OCI-LY7 (cell line): Measurements from ENCODE around the gene ZNF683. TPM values are rescaled to one million over a fixed set of nuclear protein-coding genes. Genes with fewer than 3 reads are reported as not detected.
"Not testable (repeated sequence)": the region's sequence is repeated elsewhere in the genome, so short reads cannot be mapped to it uniquely, and the experiment has no call there.

Experiments
- BruUV-seq: library from RNA; stranded (reverse); fragments of 400-500 nt; replicated peaks from 2 replicates; lab custom pipeline; 2021; lab: Mats Ljungman, UMichigan
- CTCF ChIA-PET: fragments of 300-600 bp; sonication (Branson Sonifier 250); formaldehyde crosslinking; loops from one replicate; lab custom pipeline; 2022; ENCODE audit warnings: antibody characterized with exemption; ENCODE audit not compliant: unreplicated experiment; lab: Charles Lee
- POLR2A ChIA-PET: fragments of 300-600 bp; sonication (Branson Sonifier 250); formaldehyde crosslinking; loops from one replicate; lab custom pipeline; 2022; ENCODE audit warnings: antibody characterized with exemption; lab: Charles Lee
- DNase-seq: peaks from one replicate; pipeline ENCODE4 v3.0.0-alpha.2; 2015; ENCODE audit warnings: low spot score
- H2AFZ ChIP-seq: fragments of 200-600 bp; sonication (generic), shearing (Covaris generic); 2 replicates; pipeline ENCODE4 v1.6.1; 2014; ENCODE audit warnings: mild to moderate bottlenecking, antibody characterized with exemption, low read length, moderate library complexity
- H3K27ac ChIP-seq: fragments of 200-600 bp; sonication (generic); 2 replicates; pipeline ENCODE4 v1.5.1; 2014; ENCODE audit warnings: mixed run types, low read depth, mild to moderate bottlenecking, moderate library complexity, low read length, inconsistent platforms; ENCODE audit not compliant: poor library complexity, severe bottlenecking
- H3K36me3 ChIP-seq: fragments of 200-600 bp; sonication (generic); 2 replicates; pipeline ENCODE4 v1.6.1; 2014; ENCODE audit warnings: mild to moderate bottlenecking, antibody characterized with exemption, low read length, moderate library complexity, mixed read lengths; ENCODE audit not compliant: insufficient read depth
- H3K4me1 ChIP-seq: fragments of 200-600 bp; sonication (generic); 2 replicates; pipeline ENCODE4 v1.5.1; 2014; ENCODE audit warnings: mild to moderate bottlenecking, low read length; ENCODE audit not compliant: insufficient read depth, poor library complexity, severe bottlenecking
- H3K4me2 ChIP-seq: fragments of 200-600 bp; sonication (generic); 2 replicates; pipeline ENCODE4 v1.6.1; 2014; ENCODE audit warnings: mild to moderate bottlenecking, low read length
- H3K4me3 ChIP-seq: fragments of 200-600 bp; sonication (generic); 2 replicates; pipeline ENCODE4 v1.5.1; 2014; ENCODE audit warnings: mild to moderate bottlenecking, low read depth, low read length; ENCODE audit not compliant: poor library complexity, severe bottlenecking
- H3K79me2 ChIP-seq: fragments of 200-600 bp; sonication (generic); 2 replicates; pipeline ENCODE4 v1.6.1; 2016; ENCODE audit warnings: low read depth, mild to moderate bottlenecking, low read length, moderate library complexity, mixed read lengths; ENCODE audit not compliant: insufficient read depth
- H3K9me2 ChIP-seq: fragments of 200-600 bp; sonication (generic); 2 replicates; pipeline ENCODE4 v1.6.1; 2016; ENCODE audit warnings: mild to moderate bottlenecking, low read length, mixed read lengths; ENCODE audit not compliant: insufficient read depth
- H3K9me3 ChIP-seq: fragments of 200-600 bp; sonication (generic); 2 replicates; pipeline ENCODE4 v1.6.1; 2014; ENCODE audit warnings: mild to moderate bottlenecking, mixed run types, low read length, mixed read lengths
- H4K20me1 ChIP-seq: fragments of 200-600 bp; sonication (generic); 2 replicates; pipeline ENCODE4 v1.6.1; 2014; ENCODE audit warnings: mild to moderate bottlenecking, antibody characterized with exemption, low read length, moderate library complexity, mixed read lengths; ENCODE audit not compliant: insufficient read depth
- CTCF ChIP-seq: fragments of 200-600 bp; sonication (generic); conservative IDR thresholded peaks from 2 replicates; pipeline ENCODE4 v1.5.1; 2014; ENCODE audit warnings: mild to moderate bottlenecking, antibody characterized with exemption, low read length, moderate library complexity, mixed read lengths
- EZH2phosphoT487 ChIP-seq: fragments of 200-600 bp; sonication (generic); IDR thresholded peaks from 2 replicates; pipeline ENCODE4 v1.6.1; 2018; ENCODE audit warnings: low read depth, borderline replicate concordance, mild to moderate bottlenecking, mixed run types, antibody characterized with exemption, low read length, moderate library complexity, mixed read lengths
- intact Hi-C: fragments of 100-400 bp; cut with micrococcal nuclease; formaldehyde crosslinking; loops from one replicate; pipeline ENCODE4 v1.10.0; 2022; ENCODE audit not compliant: unreplicated experiment
- total RNA-seq, 2 experiments: library from RNA; depleted of rRNA in 1 of 2; stranded (reverse); fragments of >200 nt in 1 of 2; shearing (Covaris generic) in 1 of 2; gene quantifications; 2 replicates each; pipeline ENCODE4 v1.2.3, GENCODE V29; 2014 to 2022

The ZNF683 gene
- total RNA-seq, 2 experiments from 2014 or later, result not detected

- Histone ChIP-seq H3K4me3 (no peak overlapping the region), H4K20me1 (no peaks in the 10 kb centered on the region), H2AFZ (no peak overlapping the region), H3K79me2 (no peaks in the 10 kb centered on the region), H3K4me2 (no peak overlapping the region), H3K4me1 (no peaks in the 10 kb centered on the region), H3K9me3 (no peaks in the 10 kb centered on the region), H3K36me3 (no peaks in the 10 kb centered on the region), H3K9me2 (no peaks in the 10 kb centered on the region), H3K27ac (no peak overlapping the region)
- intact Hi-C loops, result no loop called here
- DNase-seq, result no peak
- TF ChIP-seq CTCF (no peak), EZH2phosphoT487 (no peak)
- POLR2A ChIA-PET, result interaction anchor here (0.7 kb wide), 1 partner anchor 53 kb away, joined by 3 read pairs; no protein-coding TSS in a partner anchor
- CTCF ChIA-PET, result no interaction called here
- BruUV-seq, result no TSS peak
Measured at GRCh38 chr1:26376050-26376449, 3.5 kb upstream of the ZNF683 start.

GRCh38 chr1:26375081-26375480 is 2.5 kb upstream of the ZNF683 start:
- H3K36me3 ChIP-seq, result no peaks in the 10 kb centered on the region
- no peak overlapping the region for H3K4me3 ChIP-seq
- BruUV-seq, result no TSS peak
- no peak overlapping the region for H3K4me2 ChIP-seq
- no peak overlapping the region for H2AFZ ChIP-seq
- H3K9me2 ChIP-seq, result no peaks in the 10 kb centered on the region
- H4K20me1 ChIP-seq, result no peaks in the 10 kb centered on the region
- CTCF ChIA-PET, result interaction anchor here (0.5 to 0.9 kb wide), 2 partner anchors 42 to 598 kb away, joined by 3 read pairs; no protein-coding TSS in a partner anchor
- no peaks in the 10 kb centered on the region for H3K4me1 ChIP-seq
- intact Hi-C loops, result no loop called here
- no peaks in the 10 kb centered on the region for H3K79me2 ChIP-seq
- POLR2A ChIA-PET, result interaction anchor here (0.9 to 1.0 kb wide), 2 partner anchors 10 to 28 kb away, joined by 3 to 10 read pairs; no protein-coding TSS in a partner anchor
- TF ChIP-seq EZH2phosphoT487, result no peak
- TF ChIP-seq CTCF, result no peak
- no peak for DNase-seq
- H3K27ac ChIP-seq, result no peak overlapping the region
- H3K9me3 ChIP-seq, result no peaks in the 10 kb centered on the region

- intact Hi-C loops, H3K79me2 ChIP-seq, H3K4me3 ChIP-seq, H4K20me1 ChIP-seq, H3K9me3 ChIP-seq, H3K4me2 ChIP-seq, H2AFZ ChIP-seq, BruUV-seq, H3K9me2 ChIP-seq, DNase-seq, H3K36me3 ChIP-seq, H3K27ac ChIP-seq, H3K4me1 ChIP-seq: not testable (repeated sequence)
- POLR2A ChIA-PET, result interaction anchor here (1.0 kb wide), 1 partner anchor 9 kb away, joined by 3 read pairs; no protein-coding TSS in a partner anchor
- CTCF ChIA-PET, result interaction anchor here (0.5 kb wide), 1 partner anchor 597 kb away, joined by 3 read pairs; no protein-coding TSS in a partner anchor
Measured at GRCh38 chr1:26374361-26374760, 1.8 kb upstream of the ZNF683 start.
